ENCODE measurements around the gene ARSK. TPM values are rescaled to one million over a fixed set of nuclear protein-coding genes. Genes with fewer than 3 reads are reported as not detected.

Gene ARSK
- total and polyA plus RNA-seq, 9 donors = 4.4 to 8.1 (median 5.6) TPM

DNA sequence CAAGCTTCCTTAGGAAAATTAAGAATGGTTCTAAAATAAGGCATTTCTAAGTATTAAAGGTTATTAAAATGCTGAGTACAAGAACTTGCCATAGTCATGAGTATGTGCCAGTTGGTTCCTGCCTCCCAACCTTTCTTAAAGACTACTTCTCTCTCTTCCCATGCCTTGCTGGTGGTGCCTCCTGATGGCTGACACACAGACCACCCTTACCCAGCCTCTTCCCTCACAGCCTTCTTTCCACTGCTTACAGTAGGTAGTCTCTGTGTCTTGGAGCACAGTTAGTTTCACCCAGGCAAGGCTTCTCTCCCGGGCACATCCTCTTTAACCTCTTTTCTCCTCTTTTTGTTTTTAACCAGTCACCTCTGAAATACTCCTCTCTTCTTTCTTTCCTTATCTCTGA is 44.4 kb downstream of the ARSK start:
- TF ChIP-seq EP300 (IDR thresholded peaks at IDR 0.05) (no peak), POLR2A (IDR thresholded peaks at IDR 0.05) (no peak)
- TF ChIP-seq, protein P1, sequence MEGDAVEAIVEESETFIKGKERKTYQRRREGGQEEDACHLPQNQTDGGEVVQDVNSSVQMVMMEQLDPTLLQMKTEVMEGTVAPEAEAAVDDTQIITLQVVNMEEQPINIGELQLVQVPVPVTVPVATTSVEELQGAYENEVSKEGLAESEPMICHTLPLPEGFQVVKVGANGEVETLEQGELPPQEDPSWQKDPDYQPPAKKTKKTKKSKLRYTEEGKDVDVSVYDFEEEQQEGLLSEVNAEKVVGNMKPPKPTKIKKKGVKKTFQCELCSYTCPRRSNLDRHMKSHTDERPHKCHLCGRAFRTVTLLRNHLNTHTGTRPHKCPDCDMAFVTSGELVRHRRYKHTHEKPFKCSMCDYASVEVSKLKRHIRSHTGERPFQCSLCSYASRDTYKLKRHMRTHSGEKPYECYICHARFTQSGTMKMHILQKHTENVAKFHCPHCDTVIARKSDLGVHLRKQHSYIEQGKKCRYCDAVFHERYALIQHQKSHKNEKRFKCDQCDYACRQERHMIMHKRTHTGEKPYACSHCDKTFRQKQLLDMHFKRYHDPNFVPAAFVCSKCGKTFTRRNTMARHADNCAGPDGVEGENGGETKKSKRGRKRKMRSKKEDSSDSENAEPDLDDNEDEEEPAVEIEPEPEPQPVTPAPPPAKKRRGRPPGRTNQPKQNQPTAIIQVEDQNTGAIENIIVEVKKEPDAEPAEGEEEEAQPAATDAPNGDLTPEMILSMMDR (IDR thresholded peaks at IDR 0.05) = no peak
- WGBS, 3 donors = 76 to 86% (median 77%) methylated on average over 1 of the region's 1 CpG

DNA sequence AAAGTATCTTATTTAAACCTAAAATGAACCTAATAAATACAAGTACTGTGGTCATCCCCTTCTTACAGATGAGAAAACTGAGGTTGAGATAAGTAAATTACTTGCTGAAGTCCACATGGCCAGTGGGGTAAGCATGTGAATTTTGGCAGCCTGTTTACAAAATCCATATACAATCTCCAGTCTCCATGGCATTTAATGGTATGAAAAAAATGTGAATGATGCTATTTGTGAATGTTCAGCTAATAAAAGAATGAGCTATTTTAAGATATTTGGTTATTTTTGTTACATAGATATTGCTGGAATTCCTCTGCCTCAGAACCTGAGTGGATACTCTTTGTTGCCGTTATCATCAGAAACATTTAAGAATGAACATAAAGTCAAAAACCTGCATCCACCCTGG is 45.7 kb downstream of the ARSK start:
- TF ChIP-seq POLR2A (IDR thresholded peaks at IDR 0.05) (no peak), EP300 (IDR thresholded peaks at IDR 0.05) (no peak)
- TF ChIP-seq, protein P1 (IDR thresholded peaks at IDR 0.05) = no peak
- DNase-seq = no peak
- Histone ChIP-seq H3K9me3 (no peaks in the 10 kb centered on the region), H3K27ac (no peak overlapping the region), H3K36me3 (no peaks in the 10 kb centered on the region), H3K27me3 (no peaks in the 10 kb centered on the region), H3K4me1 (ENCODE audit: insufficient read depth) (no peaks in the 10 kb centered on the region), H3K4me3 (no peak overlapping the region)
- WGBS, 3 donors = 39 to 65% (median 51%) methylated on average over 1 of the region's 1 CpG
- intact Hi-C loops (cut with DNase I) = no loop called here

More for the DNA sequence above, 44.4 kb downstream of the ARSK start:
- Histone ChIP-seq H3K9me3 (no peaks in the 10 kb centered on the region), H3K27me3 (no peaks in the 10 kb centered on the region), H3K4me1 (ENCODE audit: insufficient read depth) (no peaks in the 10 kb centered on the region), H3K27ac (no peak overlapping the region), H3K36me3 (no peaks in the 10 kb centered on the region), H3K4me3 (no peak overlapping the region)
- intact Hi-C loops (cut with DNase I) = no loop called here
- no peak for DNase-seq

DNA sequence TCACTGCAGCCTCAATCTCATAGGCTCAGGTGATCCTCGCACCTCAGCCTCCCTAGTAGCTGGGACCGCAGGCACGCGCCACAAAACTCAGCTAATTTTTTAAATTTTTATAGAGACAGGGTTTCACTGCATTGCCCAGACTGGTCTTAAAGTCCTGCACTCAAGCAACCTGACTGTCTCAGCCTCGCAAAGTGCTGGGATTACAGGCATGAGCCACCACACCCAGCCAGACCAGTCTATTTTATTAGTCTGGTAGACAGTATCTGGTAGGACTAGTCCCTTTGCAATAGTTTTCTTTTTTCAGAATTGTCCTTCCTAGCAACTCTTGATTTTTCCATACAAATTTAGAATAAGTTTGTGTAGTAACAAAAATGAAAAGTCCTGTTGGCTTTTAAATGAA is 50.9 kb downstream of the ARSK start:
- TF ChIP-seq, protein P1 (IDR thresholded peaks at IDR 0.05) = no peak
- TF ChIP-seq EP300 (IDR thresholded peaks at IDR 0.05) (no peak), POLR2A (IDR thresholded peaks at IDR 0.05) (no peak)
- Histone ChIP-seq H3K36me3 (no peaks in the 10 kb centered on the region), H3K27me3 (no peaks in the 10 kb centered on the region), H3K4me1 (ENCODE audit: insufficient read depth) (no peaks in the 10 kb centered on the region), H3K27ac (no peak overlapping the region), H3K4me3 (no peak overlapping the region), H3K9me3 (no peaks in the 10 kb centered on the region)
- 97 to 98% (median 98%) methylated on average over 5 of the region's 5 CpGs for WGBS, 3 donors
- intact Hi-C loops (cut with DNase I) = no loop called here
- no peak for DNase-seq

DNA sequence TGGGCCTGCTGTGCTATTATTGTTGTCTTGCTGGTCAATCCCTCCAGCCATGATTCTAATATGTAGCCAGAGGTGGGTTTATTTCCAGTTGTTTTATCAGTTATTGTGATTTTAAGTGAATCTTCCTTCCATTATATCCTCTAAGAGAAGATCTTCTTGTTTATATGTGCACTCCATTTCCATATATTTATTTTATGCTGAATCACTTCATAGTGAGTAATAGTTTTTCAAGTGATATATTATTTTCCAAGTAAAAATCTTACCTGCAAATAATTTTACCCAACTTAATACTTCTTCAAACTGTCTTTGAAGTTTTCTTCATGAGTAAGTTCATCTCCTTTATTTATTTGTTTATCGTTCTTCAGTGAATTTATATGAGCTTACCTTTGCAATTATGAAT is 51.5 kb downstream of the ARSK start:
- H3K27ac ChIP-seq = no peak overlapping the region
- H3K9me3 ChIP-seq = no peaks in the 10 kb centered on the region
- H3K4me1 ChIP-seq (ENCODE audit: insufficient read depth) = no peaks in the 10 kb centered on the region
- no peaks in the 10 kb centered on the region for H3K27me3 ChIP-seq
- intact Hi-C loops (cut with DNase I) = no loop called here
- no peak overlapping the region for H3K4me3 ChIP-seq
- no peaks in the 10 kb centered on the region for H3K36me3 ChIP-seq
- TF ChIP-seq, protein P1 (IDR thresholded peaks at IDR 0.05) = no peak
- TF ChIP-seq EP300 (IDR thresholded peaks at IDR 0.05) (no peak), POLR2A (IDR thresholded peaks at IDR 0.05) (no peak)
- 96 to 98% (median 97%) methylated on average over 1 of the region's 1 CpG for WGBS, 3 donors
- no peak for DNase-seq
